Hepatocyte (in vitro differentiated cells): ENCODE data around the gene ZBTB7C.

Experiments
- EZH2 ChIP-seq: fragments of 200-600 bp; sonication (generic); IDR thresholded peaks from 2 replicates; pipeline ENCODE4 v1.6.1; 2016; ENCODE audit warnings: antibody characterized with exemption, mild to moderate bottlenecking, borderline replicate concordance
- EZH2phosphoT487 ChIP-seq: fragments of 200-600 bp; sonication (generic); IDR thresholded peaks from one replicate; pipeline ENCODE4 v1.6.1; 2018; ENCODE audit warnings: antibody characterized with exemption, mild to moderate bottlenecking, low read depth, moderate library complexity; ENCODE audit not compliant: unreplicated experiment, severe bottlenecking
- TF ChIP-seq, protein P1 (sequence below): fragments of 200-600 bp; sonication (generic); IDR thresholded peaks from 2 replicates; pipeline ENCODE4 v1.5.1; 2016; ENCODE audit warnings: antibody characterized with exemption, mild to moderate bottlenecking; ENCODE audit not compliant: poor library complexity

DNA sequence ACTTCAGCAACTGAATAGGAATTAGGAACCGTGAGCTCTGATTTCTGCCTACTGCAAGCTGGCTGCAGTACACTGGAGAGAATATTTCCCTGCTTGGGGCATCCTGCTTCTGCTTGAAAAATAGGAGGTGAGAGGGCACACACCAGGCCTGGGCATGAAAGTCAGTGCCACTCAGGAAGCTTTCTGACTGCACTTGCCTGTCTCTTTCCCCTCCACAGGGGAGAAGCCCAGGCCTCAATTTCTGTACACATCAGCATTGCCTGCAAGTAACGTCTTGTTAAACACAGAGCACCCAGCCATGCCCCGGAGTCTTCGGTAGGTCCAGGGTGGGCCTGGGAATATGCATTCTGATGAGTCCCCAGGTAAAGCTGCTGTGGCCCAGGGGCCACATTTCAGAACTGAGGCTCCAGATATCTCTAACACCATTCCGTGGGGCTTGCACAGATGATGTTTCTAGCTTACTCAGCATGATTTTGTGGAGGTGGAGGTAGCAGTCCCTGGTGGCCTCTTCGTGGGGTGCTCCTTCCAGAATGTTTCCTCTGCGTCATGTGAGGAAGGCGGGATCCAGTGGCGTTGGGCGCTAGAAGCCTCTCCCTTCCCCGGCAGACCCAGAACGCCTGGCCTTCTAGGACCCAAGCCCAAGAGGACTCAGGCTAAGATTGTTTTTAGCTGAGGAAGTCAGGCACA lies 114.1 kb downstream of the ZBTB7C start:
- TF ChIP-seq, protein P1, sequence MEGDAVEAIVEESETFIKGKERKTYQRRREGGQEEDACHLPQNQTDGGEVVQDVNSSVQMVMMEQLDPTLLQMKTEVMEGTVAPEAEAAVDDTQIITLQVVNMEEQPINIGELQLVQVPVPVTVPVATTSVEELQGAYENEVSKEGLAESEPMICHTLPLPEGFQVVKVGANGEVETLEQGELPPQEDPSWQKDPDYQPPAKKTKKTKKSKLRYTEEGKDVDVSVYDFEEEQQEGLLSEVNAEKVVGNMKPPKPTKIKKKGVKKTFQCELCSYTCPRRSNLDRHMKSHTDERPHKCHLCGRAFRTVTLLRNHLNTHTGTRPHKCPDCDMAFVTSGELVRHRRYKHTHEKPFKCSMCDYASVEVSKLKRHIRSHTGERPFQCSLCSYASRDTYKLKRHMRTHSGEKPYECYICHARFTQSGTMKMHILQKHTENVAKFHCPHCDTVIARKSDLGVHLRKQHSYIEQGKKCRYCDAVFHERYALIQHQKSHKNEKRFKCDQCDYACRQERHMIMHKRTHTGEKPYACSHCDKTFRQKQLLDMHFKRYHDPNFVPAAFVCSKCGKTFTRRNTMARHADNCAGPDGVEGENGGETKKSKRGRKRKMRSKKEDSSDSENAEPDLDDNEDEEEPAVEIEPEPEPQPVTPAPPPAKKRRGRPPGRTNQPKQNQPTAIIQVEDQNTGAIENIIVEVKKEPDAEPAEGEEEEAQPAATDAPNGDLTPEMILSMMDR = no peak
- TF ChIP-seq EZH2phosphoT487 = no peak
- no peak for TF ChIP-seq EZH2
